ENCODE data around the gene IL32.
A peak's percentile ranks its signal among the peaks of the same experiment; 100 is the strongest.

Gene IL32

GRCh38 chr16:3038256-3038655 is 27.2 kb upstream of the IL32 start:
- DNase-seq (ENCODE audit: low read depth): no peak
- H3K4me3 ChIP-seq (ENCODE audit: low read length): no peak overlapping the region
- TF ChIP-seq, protein P1, sequence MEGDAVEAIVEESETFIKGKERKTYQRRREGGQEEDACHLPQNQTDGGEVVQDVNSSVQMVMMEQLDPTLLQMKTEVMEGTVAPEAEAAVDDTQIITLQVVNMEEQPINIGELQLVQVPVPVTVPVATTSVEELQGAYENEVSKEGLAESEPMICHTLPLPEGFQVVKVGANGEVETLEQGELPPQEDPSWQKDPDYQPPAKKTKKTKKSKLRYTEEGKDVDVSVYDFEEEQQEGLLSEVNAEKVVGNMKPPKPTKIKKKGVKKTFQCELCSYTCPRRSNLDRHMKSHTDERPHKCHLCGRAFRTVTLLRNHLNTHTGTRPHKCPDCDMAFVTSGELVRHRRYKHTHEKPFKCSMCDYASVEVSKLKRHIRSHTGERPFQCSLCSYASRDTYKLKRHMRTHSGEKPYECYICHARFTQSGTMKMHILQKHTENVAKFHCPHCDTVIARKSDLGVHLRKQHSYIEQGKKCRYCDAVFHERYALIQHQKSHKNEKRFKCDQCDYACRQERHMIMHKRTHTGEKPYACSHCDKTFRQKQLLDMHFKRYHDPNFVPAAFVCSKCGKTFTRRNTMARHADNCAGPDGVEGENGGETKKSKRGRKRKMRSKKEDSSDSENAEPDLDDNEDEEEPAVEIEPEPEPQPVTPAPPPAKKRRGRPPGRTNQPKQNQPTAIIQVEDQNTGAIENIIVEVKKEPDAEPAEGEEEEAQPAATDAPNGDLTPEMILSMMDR (conservative IDR thresholded peaks at IDR 0.05; ENCODE audit: low read length): no peak

- TF ChIP-seq, protein P1 (conservative IDR thresholded peaks at IDR 0.05; ENCODE audit: low read length): no peak
- DNase-seq (ENCODE audit: low read depth): no peak
These were observed 26.5 kb upstream of the IL32 start for GRCh38 chr16:3038896-3039295.

DNA sequence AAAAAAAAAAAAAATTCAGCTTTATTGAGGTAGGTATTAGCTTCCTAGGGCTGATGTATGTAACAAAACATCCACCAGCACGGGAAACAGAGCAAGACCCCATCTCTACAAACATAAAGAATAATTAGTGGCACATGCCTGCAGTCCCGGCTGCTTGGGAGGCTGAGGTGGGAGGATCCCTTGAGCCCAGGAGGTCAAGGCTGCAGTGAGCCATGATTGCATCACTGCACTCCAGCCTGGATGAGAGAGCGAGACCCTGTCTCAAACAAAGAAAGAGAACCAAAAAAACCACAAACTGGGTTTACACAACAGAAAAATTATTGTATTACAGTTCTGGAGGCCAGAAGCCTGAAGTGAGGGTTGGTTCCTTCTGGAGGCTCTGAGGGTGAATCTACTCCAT is 23.1 kb upstream of the IL32 start:
- DNase-seq (ENCODE audit: low read depth): no peak
- TF ChIP-seq, protein P1 (conservative IDR thresholded peaks at IDR 0.05; ENCODE audit: low read length): no peak
- H3K4me3 ChIP-seq (ENCODE audit: low read length): no peak overlapping the region

More at GRCh38 chr16:3038896-3039295, 26.5 kb upstream of the IL32 start:
- no peak overlapping the region for H3K4me3 ChIP-seq (ENCODE audit: low read length)

DNA sequence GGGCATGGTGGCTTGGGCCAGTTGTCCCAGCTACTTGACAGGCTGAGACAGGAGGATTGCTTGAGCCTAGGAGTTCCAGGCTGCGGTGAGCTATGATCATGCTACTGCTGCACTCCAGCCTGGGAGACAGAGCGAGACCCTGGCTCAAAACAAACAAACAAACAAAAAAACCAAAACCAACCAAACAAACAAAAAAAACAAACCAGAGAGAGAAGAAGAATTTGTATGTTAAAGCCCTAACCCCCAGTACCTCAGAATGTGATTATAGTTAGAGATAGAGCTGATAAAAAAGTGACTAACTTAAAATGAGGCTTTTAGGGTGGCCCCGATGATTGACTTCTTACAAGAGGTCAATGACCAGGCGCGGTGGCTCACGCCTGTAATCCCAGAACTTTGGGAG is 20.7 kb upstream of the IL32 start:
- TF ChIP-seq, protein P1 (conservative IDR thresholded peaks at IDR 0.05; ENCODE audit: low read length): no peak

DNA sequence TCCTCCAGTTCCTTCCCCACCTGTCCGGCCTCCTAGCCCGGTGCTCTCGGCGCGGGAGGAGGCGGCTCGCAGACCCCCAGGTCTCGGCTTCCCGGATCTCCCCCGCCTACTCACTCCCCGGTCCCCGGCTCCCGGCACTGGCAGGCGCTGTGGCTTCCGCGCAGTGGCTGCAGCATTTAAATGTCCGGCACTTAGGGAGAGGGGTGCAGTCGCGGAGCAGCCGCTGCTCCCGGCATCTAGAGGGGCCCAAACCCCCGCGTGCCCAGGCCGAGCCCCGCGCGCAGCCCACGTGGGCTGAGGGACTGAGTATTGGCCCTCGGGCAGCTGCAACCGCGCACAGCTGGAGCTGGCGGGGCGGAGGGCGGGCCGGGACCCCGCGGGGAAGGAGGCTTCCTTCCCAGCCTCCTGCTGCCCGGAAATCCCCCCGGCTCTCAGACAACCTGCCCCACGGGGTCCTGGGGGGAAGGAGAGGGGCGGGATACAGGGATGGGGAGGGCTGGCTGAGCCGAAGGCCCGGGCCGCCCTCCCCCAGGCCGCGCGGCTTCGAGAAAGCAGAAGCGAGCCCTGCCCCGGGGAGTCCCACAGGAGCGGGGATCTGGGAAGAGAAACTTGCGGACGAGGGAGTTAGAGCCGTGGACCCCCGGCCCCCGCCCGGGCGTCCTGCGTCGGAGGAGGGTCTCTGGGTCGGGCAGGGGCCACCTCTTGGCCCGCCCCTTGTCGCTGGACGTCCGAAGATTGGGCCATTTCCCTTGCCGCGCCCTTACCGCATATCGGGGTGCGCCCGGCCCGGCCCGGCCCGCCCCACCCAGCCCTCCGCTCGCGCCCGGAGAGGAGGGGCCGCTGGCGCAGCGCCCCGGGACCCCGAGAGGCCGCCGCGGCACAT is 19.4 kb upstream of the IL32 start, which contains the start of gene MMP25:
Gene MMP25, plus strand, starts transcription at position 804 of the 883 bp plus-strand sequence. CDS start 357 bp downstream, outside the sequence.
- DNase-seq (ENCODE audit: low read depth): no peak
- peak within 1 kb of the TSS; percentile 43 for H3K4me3 ChIP-seq (ENCODE audit: low read length)

More for the DNA sequence above, 20.7 kb upstream of the IL32 start:
- no peak for DNase-seq (ENCODE audit: low read depth)
- H3K4me3 ChIP-seq (ENCODE audit: low read length): no peak overlapping the region

GRCh38 chr16:3046641-3047386 is 18.6 kb upstream of the IL32 start:
- H3K4me3 ChIP-seq (ENCODE audit: low read length): no peak overlapping the region
- no peak for DNase-seq (ENCODE audit: low read depth)
- TF ChIP-seq, protein P1 (conservative IDR thresholded peaks at IDR 0.05; ENCODE audit: low read length): no peak

More for the DNA sequence above, 19.4 kb upstream of the IL32 start, which contains the start of gene MMP25:
- TF ChIP-seq, protein P1 (conservative IDR thresholded peaks at IDR 0.05; ENCODE audit: low read length): no peak
